SIG-M5 treated with dmso at 0.1 percent for 504 hours (cell line): ENCODE data around the gene CDK3.

Experiments
- DNase-seq: peaks from one replicate; lab custom pipeline; 2025; ENCODE audit not compliant: unreplicated experiment; lab: John Stamatoyannopoulos, UW

Gene CDK3

DNA sequence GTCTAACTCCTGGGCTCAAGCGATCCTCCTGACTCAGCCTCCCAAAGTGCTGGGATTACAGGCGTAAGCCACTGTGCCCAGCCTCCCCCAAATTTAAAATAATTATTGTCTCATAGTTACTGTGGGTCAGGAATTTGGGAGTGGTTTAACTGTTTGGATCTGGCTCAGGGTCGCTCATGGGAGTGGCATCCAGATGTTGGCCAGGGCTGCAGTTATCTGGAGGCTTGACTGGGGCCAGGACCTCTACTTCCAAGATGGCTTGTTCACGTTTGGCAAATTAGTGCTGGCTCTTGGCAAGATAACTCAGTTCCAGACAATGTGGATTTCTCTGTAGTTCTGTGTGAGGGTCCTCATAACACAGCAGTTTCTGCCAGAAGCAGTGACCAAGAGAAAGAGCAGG lies 13.6 kb upstream of the CDK3 start:
- DNase-seq = no peak

GRCh38 chr17:75991396-75991795 lies 9.3 kb upstream of the CDK3 start:
- no peak for DNase-seq

DNA sequence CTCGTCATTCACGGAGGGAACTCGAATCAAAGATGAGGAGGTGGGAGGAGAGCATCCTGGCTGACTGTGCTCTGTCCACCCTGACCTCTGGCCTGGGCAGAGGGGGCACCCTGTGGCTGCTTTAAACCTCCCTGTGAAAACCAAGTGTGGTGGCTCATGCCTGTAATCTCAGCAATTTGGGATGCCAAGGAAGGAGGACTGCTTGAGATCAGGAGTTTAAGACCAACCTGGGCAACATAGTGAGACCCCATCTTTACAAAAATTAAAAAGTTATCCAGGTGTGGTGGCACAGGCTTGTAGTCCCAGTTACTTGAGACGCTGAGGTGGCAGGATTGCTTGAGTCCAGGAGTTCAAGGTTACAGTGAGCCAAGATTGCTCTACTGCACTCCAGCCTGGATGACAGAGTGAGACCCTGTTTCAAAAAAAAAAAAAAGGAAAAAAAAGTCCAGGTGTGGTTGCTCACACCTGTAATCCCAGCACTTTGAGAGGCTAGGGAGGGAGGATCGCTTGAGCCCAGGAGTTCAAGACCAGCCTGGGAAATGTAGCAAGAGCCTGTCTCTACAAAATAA lies 5.8 kb upstream of the CDK3 start:
- DNase-seq = no peak

GRCh38 chr17:75995385-75995925 lies 5.2 kb upstream of the CDK3 start:
- DNase-seq = no peak

- DNase-seq = peak; percentile 90
Observed at GRCh38 chr17:75996665-75997590, 3.7 kb upstream of the CDK3 start.

- no peak for DNase-seq
Observed at GRCh38 chr17:75998327-75998795, 2.3 kb upstream of the CDK3 start.

DNA sequence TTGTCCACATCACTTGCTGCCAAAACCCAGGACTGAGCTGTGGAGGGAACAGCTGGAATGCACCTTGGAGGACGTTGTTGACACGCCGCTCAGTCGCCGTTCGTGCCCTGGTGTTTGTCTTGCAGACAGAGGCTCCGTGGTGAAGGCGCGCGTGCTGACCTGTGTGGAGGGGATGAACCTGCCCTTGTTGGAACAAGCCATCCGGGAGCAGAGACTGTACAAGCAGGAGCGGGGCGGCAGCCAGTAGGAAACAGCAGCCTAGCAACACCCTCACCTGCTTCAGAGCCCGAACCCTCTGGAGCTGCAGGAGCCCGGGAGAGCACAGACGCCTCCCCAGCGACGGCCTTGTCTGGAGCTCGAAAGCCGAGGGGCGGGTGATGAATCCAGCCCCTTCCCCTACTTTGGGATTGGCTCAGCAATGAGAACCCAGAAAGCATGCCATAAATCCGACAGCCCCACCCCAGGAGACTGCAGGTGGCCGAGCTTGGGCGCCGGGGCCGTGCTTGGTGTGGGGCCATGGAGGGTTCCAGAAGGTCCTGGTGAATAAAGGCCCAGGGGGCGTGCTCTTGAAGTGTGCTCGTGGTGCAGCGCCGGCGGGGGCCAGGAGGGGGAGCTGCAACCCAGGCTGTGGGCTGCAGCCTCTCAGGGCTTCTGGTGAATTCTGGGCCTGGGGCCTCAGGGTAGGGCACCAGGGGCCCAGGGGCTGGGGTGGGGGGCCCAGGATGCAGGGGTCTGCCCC lies 470 bp upstream of the CDK3 start:
- peak; percentile 38 for DNase-seq

DNA sequence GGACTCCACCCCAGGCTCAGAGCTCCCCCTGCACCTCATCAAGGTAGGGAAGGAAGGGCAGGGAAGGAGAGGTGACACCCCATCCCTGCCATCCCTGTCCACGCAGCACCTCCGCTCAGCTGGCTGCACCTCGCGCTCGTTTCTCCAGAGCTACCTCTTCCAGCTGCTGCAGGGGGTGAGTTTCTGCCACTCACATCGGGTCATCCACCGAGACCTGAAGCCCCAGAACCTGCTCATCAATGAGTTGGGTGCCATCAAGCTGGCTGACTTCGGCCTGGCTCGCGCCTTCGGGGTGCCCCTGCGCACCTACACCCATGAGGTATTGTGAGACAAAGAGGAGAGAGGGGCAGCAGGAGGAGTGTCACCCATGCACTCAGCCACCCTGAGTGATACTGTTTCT lies 1.4 kb downstream of the CDK3 start:
- no peak for DNase-seq

- DNase-seq = no peak
Observed at GRCh38 chr17:76003915-76004314, 3.3 kb downstream of the CDK3 start.

- DNase-seq = no peak
Observed at GRCh38 chr17:76004750-76005262, 4.2 kb downstream of the CDK3 start.

- DNase-seq = peak; percentile 63
Observed at GRCh38 chr17:76005263-76006149, 4.9 kb downstream of the CDK3 start.

DNA sequence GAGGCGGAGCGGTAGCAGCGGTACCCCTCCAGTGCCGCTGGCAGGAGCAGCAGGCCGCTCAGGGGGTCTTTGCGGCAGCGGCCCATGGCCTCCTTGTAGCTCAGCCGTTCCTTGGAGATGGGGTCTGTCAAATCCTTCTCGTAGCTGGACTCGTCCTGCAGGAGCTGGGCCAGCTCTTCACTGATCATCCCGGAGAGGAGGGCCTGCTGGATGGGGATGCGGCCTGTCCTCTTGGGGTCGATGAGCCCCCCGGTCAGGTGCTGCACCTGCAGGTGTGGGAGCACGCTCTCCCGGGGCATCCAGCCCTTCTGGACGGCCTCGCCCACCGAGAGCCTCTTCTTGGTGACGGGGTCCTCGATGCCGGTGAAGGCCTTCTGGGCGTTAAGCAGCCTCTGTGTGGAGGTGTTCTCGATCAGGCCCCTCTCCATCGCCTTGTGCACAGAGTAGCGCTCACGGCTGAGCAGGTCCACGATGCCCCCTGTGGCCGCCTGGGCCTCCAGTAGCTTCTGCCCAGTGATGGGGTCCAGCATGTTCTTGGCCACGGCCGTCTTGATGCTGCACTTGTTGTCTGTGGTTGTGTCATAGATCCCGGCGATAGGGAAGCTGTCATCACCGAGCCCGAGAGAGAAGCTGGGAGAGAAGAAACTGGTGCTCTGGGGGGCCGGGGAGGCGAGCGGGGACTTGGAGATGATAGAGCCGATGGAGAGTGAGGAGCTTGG lies 6.6 kb downstream of the CDK3 start:
- DNase-seq = no peak

GRCh38 chr17:76007850-76008165 lies 7.2 kb downstream of the CDK3 start:
- no peak for DNase-seq

GRCh38 chr17:76008208-76008607 lies 7.6 kb downstream of the CDK3 start:
- no peak for DNase-seq

DNA sequence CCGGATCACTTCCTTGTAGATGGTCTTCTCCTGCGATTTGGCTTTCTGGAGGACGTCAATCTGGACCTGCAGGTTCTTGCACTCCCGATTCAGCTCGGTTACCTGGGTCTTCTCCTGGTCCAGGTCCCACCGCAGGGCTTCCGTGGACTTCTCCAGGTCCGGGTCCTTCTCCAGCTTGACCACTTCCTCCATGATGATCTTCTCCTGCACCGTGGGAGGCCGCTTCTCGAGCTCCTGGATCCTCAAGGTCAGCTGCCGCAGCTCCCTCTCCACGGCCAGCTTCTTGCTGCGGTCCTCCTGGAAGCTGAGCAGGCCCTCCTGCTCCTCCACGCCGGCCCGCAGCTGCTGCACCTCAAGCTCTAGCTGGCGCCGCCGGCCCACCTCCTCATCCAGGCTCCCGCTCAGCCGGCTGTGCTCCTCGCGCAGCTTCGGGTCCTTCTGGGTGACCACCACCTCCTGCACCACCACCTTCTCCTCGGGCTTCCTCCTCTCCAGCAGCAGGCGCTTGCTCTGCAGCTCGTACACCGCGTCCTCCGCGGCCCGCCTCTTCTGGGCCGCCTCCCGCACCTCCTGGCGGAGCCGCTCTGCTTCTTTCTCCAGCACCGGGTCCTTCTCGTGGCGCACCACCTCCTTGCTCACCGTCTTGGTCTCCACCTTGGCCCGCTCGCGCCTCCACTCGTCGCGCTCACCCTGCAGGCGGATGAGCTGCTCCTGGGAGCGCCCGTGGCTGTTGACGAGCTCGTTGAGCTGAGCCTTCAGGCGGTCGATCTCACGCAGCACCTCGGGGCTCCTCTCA lies 8.2 kb downstream of the CDK3 start:
- DNase-seq = no peak

DNA sequence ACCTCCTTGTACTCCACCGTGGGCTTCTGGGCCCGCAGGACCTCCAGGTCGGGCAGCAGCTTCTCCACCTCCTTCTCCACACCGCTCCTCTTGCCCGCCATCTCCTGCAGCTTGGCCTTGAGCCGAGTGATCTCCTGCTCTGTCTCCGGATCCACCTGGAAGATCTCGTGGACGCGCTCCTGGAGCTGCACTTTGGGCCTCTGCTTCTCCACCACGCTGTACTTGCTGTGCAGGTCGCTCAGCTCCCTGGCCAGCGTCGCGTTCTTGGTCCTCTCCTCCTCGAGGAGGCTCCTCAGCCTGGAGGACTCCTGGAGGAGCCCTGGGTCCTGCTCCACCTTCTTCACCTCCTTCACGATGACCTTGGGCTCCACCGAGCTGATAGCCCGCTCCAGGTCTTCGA lies 8.8 kb downstream of the CDK3 start:
- DNase-seq = no peak

- DNase-seq = no peak
Observed at GRCh38 chr17:76009969-76010661, 9.5 kb downstream of the CDK3 start.

DNA sequence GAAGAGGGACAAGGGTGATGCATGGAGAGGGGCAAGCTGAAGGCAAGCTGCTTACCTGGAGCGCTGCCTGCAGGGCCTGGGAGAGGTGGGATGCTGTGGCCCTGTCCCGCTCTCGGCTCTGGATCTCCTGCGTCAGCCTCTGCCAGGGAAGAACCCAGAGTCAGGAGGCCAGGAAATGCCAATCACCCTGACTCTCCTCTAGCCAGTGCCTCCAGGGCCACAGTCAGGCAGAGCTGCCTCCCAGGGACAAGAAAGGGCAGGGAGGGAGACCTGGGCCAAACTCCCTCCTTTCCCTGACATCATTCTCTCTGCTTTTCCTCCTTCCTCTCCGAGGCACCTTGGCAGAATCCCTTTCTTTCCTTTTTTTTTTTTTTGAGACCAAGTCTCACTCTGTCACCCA lies 11.3 kb downstream of the CDK3 start:
- DNase-seq = no peak
